Endometrial microvascular endothelial cells (primary cell): ENCODE data around the gene FOXP1. TPM values are rescaled to one million over a fixed set of nuclear protein-coding genes. Genes with fewer than 3 reads are reported as not detected.
"Not testable (repeated sequence)": the region's sequence is repeated elsewhere in the genome, so short reads cannot be mapped to it uniquely, and the experiment has no call there.

ENCODE experiments used
- in situ Hi-C: cut with HindIII; loops from 2 replicates; pipeline ENCODE4 v1.10.0; 2017; ENCODE audit warnings: low sequenced_read_pairs, low pct_unique_long_range_greater_than_20kb; ENCODE audit errors: inconsistent ontology term
- total RNA-seq: library from RNA; depleted of rRNA; stranded (reverse); fragments of >200 nt; gene quantifications from one replicate; pipeline ENCODE4 v1.2.3, GENCODE V29; 2015; ENCODE audit errors: inconsistent ontology term

FOXP1 gene
- total RNA-seq, 1 donor from 2014 or later, result 37.2 TPM

DNA sequence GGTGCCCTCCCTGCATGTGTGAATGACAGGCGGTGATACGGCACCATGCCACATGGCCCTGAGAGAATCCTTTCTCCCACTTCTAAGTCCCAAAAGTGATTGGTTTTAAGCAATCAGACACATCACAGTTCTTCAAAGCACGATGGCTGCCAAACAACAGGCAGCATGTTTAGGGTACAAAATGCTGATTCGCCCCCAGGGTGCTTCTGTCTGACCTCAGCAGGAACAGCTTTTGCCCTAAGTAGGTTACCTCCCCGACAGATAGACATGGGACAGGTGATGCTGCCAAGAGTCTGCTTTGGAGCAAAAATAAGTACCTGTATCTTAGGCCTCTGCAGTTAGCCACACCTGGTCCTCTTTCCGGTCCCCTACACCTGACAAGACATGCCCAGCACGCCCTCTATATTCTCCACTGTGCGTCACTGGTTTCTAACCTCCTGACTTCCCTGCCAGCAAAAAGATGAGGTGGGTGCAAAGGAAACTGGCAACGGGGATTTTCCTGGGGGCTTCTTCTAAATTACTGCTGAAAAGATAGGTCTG, 549.8 kb downstream of the FOXP1 start:
- in situ Hi-C loops, result no loop called here

DNA sequence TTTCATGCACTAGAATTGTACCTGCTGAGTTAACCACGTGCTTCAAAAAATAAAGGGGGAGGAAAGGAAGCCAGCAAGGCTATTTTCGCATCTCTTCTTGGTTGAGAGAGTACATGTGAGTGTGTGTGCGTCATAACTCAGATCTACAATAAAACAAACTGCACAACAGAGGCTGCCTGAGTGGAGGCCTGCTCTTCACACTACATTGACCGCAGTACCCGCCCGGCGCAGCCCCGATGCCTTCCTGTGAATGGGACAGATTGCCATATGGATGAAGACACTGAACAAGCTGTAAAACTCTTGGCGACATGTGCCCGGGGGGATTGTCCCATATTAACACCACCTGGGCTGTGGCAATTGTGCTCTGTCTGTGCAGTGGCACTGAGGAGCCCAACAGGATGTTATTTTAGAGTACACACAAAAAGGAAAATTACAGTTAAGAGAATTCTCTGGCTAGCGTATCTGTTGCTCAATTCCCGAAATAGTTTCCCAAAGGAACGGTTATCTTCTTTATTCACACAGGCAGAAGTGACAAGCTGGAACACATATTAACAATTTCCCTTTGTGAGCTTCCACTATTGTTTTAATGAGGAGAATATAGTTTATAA, 551.5 kb downstream of the FOXP1 start:
- in situ Hi-C loops, result no loop called here

DNA sequence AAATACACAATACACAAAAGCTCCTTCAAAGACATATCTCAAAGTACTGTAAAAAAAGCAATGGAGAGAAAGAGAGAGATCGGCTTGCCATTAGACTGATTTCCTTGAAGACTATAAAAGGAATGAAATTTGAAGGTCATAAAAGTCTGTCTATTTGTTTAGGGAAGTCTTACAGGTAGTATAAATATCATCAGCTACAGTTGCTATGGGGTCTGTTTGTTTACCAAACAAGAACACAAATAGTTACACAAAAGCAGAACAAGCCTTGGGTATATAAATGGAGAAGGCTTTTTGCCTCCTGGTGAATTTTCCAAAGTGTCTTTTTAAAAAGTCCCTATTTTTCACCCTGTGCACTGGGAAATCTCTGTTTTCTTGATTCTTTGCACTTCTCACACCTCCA, 552.3 kb downstream of the FOXP1 start:
- in situ Hi-C loops, result no loop called here

DNA sequence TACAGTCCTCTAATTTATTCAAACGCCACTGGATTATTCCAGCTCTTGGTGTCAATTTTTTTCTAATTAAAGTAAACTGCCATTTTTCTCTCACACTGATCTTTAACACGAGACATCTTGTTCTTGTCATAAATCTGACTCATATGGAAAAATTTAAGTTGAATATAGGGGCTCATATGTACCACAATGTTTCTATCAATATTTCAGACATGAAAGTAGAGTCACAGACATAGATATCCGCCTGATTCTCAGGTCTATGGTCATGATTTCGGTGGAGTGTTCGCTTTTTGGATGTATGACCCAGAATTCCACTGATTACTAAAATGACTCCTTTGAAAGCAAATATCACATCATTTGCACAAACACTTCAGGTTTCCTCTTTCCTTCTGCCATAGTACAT, 552.8 kb downstream of the FOXP1 start:
- in situ Hi-C loops, result no loop called here

DNA sequence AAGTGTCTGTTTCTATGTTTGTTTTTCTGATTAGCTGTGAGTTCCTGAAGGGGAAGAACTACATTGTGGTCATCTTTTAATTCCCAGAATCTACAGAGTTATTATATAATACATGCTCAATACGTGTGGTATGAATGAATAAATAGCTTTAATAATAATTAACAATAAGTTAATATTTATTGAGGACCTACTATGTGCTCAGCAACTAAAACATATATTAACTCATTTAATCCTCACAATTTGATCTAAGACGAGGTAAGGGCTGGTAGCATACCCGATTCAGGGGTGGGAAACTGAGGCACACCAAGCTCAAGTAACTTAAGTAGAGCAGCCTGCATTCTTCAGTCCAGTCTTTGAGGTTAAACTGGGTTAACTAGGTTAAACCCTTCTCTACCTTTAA, 553.8 kb downstream of the FOXP1 start:
- in situ Hi-C loops, result no loop called here

DNA sequence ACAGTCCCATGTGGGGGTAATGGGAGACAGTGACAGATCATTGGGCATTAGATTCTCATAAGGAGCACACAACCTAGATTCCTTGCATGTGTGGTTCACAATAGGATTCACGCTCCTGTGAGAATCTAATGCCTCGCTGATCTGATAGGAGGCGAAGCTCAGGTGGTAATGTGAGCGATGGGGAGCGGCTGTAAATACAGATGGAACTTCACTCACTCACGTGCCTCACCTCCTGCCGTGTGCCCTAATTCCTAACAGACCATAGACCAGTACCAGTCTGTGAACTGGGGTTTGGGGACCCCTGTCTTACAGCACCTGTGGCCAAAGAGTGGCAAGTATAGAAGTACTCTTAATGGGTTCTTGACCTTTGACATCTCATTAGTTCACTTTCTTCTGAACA, 554.7 kb downstream of the FOXP1 start:
- in situ Hi-C loops, result no loop called here

DNA sequence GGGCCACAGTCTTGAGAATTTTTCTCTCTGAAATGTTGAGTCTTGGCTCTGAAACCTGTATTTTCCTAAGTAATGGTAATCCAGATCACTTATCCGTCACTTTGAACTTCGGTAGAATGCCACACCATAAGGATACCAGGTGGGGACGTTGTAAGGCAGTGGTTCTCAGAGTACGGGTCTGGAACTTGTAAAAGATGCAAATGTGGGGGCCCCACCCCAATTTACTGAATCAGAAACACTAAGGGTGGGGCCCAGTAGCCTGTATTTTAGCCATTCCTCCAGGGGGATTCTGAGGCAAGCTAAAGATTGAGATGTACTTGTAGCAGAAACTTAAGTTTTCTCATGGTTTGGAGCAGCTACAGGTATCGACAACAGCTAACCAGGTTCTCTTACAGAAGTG, 555.3 kb downstream of the FOXP1 start:
- in situ Hi-C loops, result no loop called here

DNA sequence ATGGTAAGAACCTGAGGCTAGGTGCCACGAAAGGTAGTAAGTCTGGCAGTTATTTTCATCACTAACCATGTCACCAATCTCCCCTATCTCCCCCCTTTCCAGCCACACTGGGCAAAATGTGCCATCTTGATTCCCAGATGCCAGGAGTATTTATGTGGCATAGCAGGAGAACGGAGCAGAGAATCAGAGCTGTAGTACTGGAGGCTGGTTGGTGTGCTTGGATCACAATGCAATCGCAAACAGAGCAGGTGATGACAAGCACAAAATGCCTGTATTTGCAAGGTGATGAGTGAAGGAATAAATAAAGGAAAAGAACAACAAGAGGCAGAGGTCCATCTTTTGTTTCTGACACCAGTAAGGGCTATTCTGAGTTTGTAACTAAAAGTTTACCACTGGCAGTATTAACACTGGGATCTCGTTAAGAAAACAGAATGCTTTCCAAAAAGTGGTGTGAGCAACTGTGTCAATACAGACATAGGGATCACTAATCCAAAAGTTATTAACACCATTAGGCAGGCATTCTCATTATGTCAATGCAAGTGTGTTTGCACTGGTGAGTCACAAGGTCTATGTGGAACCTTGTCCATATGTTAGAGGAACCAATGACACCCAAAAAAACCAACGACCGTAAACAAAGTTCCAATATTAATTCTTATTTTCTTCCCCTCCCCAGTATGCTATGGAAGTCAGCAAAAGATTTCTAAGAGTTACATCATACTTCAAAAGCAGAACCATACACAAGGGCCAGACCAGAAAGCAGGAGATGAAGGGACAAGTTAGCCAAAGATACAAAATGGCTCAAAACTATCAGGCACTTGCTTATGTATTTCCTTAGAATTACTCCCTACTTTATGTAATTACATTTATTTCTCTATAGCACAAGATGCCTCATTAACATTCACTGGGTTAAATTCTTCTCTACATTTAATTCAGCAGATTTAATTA, 556.6 kb downstream of the FOXP1 start:
- in situ Hi-C loops, result no loop called here

DNA sequence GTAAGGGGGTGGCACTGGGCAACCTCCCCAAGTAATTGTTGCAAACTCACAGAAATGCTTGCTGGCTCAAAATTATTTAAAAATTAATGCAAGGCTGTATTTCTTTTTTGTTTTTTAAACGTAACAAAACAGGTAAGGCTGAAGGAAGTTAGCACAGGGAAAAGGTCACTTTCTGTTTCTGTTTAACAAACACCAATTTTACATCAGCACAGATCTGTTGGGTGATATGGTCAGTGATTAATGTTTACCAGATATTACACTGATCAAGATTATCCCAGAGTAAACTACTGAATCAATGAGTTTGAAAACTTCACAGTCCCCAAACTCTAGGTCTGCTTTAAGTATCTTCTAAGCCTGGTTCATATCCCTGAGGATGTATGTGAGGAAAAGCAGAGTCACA, 558.0 kb downstream of the FOXP1 start:
- in situ Hi-C loops, result no loop called here

DNA sequence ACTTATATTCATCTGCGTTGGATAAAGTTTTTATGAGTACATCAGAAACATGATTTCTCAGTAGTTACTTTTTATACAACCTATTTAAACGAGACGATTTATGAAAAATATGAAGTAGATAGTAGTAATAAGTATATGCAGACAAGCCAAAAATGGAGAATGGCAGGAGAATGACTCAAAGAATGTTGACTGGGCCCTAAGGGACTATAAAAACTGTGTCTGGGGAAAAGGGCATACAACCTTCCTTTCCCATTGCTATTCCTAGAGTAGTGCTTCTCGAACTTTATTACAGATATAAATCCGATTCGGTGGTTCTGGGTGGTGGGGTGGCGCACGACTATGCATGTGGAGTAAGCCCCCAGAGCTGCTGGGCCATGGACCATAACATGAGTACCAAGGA, 558.5 kb downstream of the FOXP1 start:
- in situ Hi-C loops, result no loop called here

DNA sequence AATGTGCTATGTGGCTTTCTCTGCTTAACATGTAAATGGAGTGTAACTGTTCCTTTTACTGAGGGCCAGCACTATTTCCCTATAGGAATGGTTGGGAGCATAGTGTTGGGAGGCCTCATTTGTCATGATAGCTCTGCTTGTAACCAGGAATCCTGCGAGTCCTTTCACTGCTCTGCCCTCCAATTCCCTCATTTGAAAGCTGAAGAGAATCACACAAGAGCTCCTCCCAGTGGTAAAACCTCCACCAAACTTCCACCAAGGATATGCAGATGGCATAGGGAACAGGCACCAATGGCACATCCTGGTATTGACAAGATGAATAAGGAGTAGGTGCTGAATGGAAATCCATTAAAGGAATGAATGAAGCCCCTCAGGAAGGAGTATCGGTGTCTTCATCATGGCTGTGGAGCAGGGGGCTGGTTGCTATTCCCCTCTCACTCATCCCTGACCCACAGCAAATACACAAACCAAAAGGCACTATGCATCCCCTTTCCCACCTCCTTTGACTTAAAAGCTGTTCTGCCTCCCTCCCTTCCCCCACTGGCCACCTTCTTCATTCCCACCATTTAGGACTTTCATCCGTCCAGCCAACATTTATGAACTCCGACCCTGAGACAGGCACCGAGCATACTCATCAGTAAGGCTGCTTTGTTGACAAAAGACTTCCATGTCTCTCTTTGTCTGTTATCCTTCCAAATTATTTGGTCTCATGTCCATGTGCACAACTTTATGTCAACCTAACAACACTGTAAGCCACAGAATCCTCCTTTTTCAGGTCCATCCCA, 560.8 kb downstream of the FOXP1 start:
- in situ Hi-C loops, result no loop called here

DNA sequence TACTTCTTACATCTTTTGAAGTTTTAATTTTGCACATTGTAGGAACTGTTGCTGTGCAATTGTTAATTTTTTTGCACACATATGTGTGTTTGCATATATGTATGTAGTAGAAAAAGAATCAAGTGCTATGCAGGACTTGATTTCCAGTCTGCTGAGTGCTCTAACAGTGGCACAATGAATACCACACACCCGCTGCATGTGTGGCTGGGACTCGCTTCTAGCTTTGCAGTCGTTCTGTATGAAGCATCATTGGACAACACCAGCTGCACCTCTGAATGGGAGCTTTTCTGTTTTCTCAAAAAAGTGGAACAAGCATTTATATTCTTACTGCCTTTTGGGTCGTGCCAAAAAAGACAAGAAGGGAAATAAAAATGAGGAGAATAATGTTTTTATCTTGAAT, 564.7 kb downstream of the FOXP1 start:
- in situ Hi-C loops, result no loop called here

DNA sequence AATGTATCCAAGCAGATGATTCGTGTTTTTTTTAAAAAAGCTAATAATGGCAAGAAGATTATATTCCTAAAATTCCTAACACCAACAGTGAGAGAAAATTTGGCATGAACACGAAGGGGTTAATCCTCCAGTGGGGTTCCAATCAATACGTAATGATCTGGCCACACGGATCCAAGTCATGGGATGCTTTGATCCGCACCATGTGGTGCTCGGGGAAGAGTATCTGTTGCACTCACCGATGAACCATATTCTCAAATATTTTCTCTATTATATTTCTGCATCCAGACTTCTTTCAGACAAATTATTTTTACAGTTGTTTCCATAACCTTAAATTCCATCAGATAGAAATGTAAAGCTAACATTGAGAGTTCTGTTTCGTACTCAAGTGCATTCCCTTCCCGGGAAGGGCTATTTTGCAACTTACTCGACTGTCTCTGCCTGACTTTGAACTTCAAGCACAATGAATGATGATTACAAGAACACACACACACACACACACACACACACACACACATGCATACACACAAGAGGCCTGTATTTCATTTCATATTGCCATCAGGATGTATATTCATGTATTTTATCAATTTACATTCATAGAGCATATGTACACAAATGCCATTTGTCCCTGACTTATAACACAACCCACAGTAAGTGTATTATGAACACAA, 567.2 kb downstream of the FOXP1 start:
- in situ Hi-C loops, result no loop called here

DNA sequence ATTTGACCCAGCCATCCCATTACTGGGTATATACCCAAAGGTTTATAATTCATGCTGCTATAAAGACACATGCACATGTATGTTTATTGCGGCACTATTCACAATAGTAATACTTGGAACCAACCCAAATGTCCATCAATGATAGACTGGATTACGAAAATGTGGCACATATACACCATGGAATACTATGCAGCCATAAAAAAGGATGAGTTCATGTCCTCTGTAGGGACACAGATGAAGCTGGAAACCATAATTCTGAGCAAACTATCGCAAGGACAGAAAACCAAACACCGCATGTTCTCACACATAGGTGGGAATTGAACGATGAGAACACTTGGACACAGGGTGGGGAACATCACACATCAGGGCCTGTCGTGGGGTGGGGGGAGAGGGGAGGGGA, 568.9 kb downstream of the FOXP1 start:
- in situ Hi-C loops, result not testable (repeated sequence)

DNA sequence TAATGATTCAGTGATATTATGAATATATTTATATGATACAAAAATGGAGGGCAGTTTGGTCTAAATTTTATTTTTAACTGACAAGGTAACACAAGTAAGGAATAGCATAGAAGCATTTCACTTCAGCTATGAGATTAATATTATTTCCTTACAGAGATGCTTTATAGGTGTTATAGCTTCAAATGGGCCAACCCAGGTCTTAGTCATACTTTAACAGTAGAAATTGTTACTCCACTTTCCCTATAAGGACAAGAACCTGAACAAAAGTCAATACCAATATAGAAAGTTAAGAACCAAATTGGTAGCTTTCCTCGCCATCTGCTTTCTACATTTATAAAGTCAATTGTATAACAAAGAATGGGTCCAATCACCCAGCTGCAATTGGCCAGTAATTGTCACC, 570.6 kb downstream of the FOXP1 start:
- in situ Hi-C loops, result no loop called here

DNA sequence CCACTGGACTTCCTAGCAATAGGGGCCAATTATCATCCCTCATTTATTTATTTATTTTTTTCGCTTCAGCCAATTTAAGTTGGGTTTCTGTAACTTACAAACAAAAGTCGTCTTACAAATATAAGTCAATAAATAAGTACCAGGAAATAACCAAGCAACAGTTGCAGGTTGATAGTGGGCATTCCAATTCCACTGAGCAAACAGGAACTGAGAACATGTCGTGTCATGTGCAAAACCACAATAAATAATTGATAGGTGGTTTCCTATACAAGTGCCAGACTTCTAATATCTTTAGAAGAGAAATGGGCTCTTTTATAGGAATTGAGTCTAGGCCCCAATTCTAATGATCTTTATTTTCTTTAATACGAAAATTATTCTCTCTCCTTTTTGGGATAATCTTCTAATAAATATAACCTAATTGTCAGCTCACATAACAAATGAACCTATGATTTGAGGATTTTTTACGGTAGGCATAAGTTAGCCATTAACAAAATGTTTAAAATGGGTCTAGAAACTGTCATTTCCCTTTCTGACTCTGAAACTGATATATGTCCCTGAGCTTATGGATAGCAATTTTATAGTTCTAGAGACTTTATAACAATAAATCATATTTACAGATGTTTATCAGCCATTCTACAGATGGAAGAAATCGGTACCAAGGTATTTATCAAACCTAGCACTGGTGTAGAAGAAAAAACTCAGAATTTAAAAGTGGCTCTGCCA, 571.8 kb downstream of the FOXP1 start:
- in situ Hi-C loops, result no loop called here

DNA sequence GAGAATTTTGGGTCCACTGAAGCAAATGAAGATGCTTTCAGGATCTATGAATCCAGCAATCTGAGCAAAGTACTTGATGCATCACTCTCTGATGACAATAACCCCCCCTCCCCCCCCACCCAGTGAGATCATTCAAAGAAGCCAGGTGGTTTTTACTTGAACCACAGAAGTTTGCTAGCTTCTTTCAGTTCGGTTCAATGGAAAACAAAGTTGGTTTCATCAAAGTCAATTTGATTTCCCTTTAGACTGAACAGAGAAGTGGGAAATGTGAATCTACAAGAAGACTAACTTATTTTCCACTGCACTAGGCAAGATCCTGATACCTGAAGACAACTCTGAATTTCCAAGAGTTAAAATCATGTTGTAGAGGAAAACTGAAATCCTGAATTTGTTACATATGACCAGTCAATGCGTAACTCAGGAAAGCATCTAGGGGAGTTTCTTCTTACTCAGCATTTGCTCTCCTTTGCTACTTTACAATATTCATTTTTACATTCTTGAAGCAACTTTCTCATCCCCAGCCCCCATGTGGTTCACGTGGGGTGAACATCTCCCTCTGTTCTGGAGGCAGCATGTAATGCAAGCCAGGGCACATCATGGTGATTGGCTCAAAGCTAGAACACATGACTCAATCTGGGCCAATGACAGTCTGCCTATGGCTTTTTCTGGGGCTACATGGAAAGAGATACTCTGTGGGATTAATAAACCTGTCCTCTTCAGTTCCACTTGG, 572.6 kb downstream of the FOXP1 start:
- in situ Hi-C loops, result no loop called here
